ENCODE results near the gene CYP4A22.

- no peak for TF ChIP-seq CTCF (IDR thresholded peaks at IDR 0.05)
- TF ChIP-seq EZH2 (IDR thresholded peaks at IDR 0.05): no peak
- no peak for TF ChIP-seq EZH2phosphoT487 (IDR thresholded peaks at IDR 0.05)
Observed at GRCh38 chr1:47191940-47192457, 54.8 kb downstream of the CYP4A22 start.
